Hepatocyte (in vitro differentiated cells): ENCODE measurements around the gene MASP2. TPM values are rescaled to one million over a fixed set of nuclear protein-coding genes. Genes with fewer than 3 reads are reported as not detected.

Source experiments
- DNase-seq: peaks from one replicate; pipeline ENCODE4 v3.0.0-alpha.2; 2016; ENCODE audit warnings: low spot score
- H2AFZ ChIP-seq: fragments of 200-600 bp; sonication (generic); 2 replicates; pipeline ENCODE4 v1.6.0; 2016; ENCODE audit warnings: antibody characterized with exemption, mild to moderate bottlenecking
- H3K27ac ChIP-seq: fragments of 200-600 bp; sonication (generic); 2 replicates; pipeline ENCODE4 v1.5.1; 2016; ENCODE audit warnings: mild to moderate bottlenecking
- H3K27me3 ChIP-seq: fragments of 200-600 bp; sonication (generic); 2 replicates; pipeline ENCODE4 v1.6.1; 2016
- H3K36me3 ChIP-seq: fragments of 200-600 bp; sonication (generic); replicated peaks from 2 replicates; pipeline ENCODE4 v1.5.1; 2016; ENCODE audit warnings: low read depth; ENCODE audit not compliant: insufficient read depth
- H3K4me1 ChIP-seq: fragments of 200-600 bp; sonication (generic); 2 replicates; pipeline ENCODE4 v1.5.1; 2016; ENCODE audit warnings: mild to moderate bottlenecking, moderate library complexity; ENCODE audit not compliant: insufficient read depth
- H3K4me2 ChIP-seq: fragments of 200-600 bp; sonication (generic); 2 replicates; pipeline ENCODE4 v1.6.0; 2016
- H3K4me3 ChIP-seq: fragments of 200-600 bp; sonication (generic); 2 replicates; pipeline ENCODE4 v1.5.1; 2016; ENCODE audit warnings: mild to moderate bottlenecking
- H3K79me2 ChIP-seq: fragments of 200-600 bp; sonication (generic); 2 replicates; pipeline ENCODE4 v1.6.0; 2017; ENCODE audit warnings: mild to moderate bottlenecking
- H3K9me2 ChIP-seq: fragments of 200-600 bp; sonication (generic); replicated peaks from 2 replicates; pipeline ENCODE4 v1.6.0; 2017; ENCODE audit warnings: mild to moderate bottlenecking; ENCODE audit not compliant: insufficient read depth
- H3K9me3 ChIP-seq: fragments of 200-600 bp; sonication (generic); 2 replicates; pipeline ENCODE4 v1.5.1; 2016; ENCODE audit warnings: low read depth, mild to moderate bottlenecking
- H4K20me1 ChIP-seq: fragments of 200-600 bp; sonication (generic); 2 replicates; pipeline ENCODE4 v1.6.0; 2016; ENCODE audit warnings: mild to moderate bottlenecking; ENCODE audit not compliant: insufficient read depth, poor library complexity, severe bottlenecking
- EZH2 ChIP-seq: fragments of 200-600 bp; sonication (generic); IDR thresholded peaks from 2 replicates; pipeline ENCODE4 v1.6.1; 2016; ENCODE audit warnings: antibody characterized with exemption, mild to moderate bottlenecking, borderline replicate concordance
- EZH2phosphoT487 ChIP-seq: fragments of 200-600 bp; sonication (generic); IDR thresholded peaks from one replicate; pipeline ENCODE4 v1.6.1; 2018; ENCODE audit warnings: antibody characterized with exemption, mild to moderate bottlenecking, low read depth, moderate library complexity; ENCODE audit not compliant: unreplicated experiment, severe bottlenecking
- WGBS: methylation state at CpG from one replicate; pipeline ENCODE4 v1.1.6; 2016; ENCODE audit warnings: low lambda C conversion rate; ENCODE audit errors: missing lambda C conversion rate; 5-methylcytosine and 5-hydroxymethylcytosine counted together
- polyA plus RNA-seq: library from polyadenylated mRNA; unstranded; fragments of >200 nt; fragmentation: Nextera tagmentation; extraction: Ambion mirVana; gene quantifications from 2 replicates; pipeline ENCODE4 v1.2.1, GENCODE V29; 2016
- total RNA-seq: library from RNA; depleted of rRNA; stranded (reverse); fragments of >200 nt; gene quantifications from 2 replicates; pipeline ENCODE4 v1.2.3, GENCODE V29; 2014
- TF ChIP-seq, protein P1 (sequence below): fragments of 200-600 bp; sonication (generic); IDR thresholded peaks from 2 replicates; pipeline ENCODE4 v1.5.1; 2016; ENCODE audit warnings: antibody characterized with exemption, mild to moderate bottlenecking; ENCODE audit not compliant: poor library complexity

Gene MASP2
- total and polyA plus RNA-seq, 2 experiments from 2014 or later, result 3.3 to 16.6 TPM

DNA sequence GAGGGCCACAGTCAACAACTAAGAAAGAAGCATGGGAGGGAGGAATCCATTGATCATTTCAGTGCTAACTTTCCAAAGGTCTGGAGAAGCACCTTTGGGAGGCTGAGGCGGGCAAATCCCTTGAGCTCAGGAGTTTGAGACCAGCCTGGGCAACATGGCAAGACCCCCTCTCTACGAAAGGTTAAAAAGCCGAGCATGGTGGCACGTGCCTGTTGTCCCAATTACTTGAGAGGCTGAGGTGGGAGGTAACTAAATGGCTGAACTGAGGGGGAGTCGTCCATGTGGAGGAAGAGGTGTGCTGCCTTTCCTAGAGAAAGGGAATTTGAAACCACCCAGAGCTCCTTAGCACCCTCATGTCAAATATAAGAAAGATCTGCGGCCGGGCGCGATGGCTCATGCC, 16.2 kb downstream of the MASP2 start:
- no peak overlapping the region for H3K4me2 ChIP-seq
- H3K9me3 ChIP-seq, result no peaks in the 10 kb centered on the region
- DNase-seq, result no peak
- no peak overlapping the region for H3K4me3 ChIP-seq
- no peaks in the 10 kb centered on the region for H3K27me3 ChIP-seq
- no peak for TF ChIP-seq EZH2phosphoT487
- no peak for TF ChIP-seq EZH2
- TF ChIP-seq, protein P1, sequence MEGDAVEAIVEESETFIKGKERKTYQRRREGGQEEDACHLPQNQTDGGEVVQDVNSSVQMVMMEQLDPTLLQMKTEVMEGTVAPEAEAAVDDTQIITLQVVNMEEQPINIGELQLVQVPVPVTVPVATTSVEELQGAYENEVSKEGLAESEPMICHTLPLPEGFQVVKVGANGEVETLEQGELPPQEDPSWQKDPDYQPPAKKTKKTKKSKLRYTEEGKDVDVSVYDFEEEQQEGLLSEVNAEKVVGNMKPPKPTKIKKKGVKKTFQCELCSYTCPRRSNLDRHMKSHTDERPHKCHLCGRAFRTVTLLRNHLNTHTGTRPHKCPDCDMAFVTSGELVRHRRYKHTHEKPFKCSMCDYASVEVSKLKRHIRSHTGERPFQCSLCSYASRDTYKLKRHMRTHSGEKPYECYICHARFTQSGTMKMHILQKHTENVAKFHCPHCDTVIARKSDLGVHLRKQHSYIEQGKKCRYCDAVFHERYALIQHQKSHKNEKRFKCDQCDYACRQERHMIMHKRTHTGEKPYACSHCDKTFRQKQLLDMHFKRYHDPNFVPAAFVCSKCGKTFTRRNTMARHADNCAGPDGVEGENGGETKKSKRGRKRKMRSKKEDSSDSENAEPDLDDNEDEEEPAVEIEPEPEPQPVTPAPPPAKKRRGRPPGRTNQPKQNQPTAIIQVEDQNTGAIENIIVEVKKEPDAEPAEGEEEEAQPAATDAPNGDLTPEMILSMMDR, result no peak
- no peaks in the 10 kb centered on the region for H3K79me2 ChIP-seq
- H3K4me1 ChIP-seq, result no peaks in the 10 kb centered on the region
- H3K9me2 ChIP-seq, result no peaks in the 10 kb centered on the region
- no peak overlapping the region for H2AFZ ChIP-seq
- WGBS, result 91% methylated on average over 9 of the region's 9 CpGs
- no peak overlapping the region for H3K27ac ChIP-seq
- H3K36me3 ChIP-seq, result no peaks in the 10 kb centered on the region
- peaks cover 3% of the 10 kb centered on the region for H4K20me1 ChIP-seq

- no peaks in the 10 kb centered on the region for H3K27me3 ChIP-seq
- H3K4me1 ChIP-seq, result no peaks in the 10 kb centered on the region
- peaks cover 5% of the 10 kb centered on the region for H3K79me2 ChIP-seq
- H2AFZ ChIP-seq, result no peak overlapping the region
- no peaks in the 10 kb centered on the region for H3K9me2 ChIP-seq
- H3K27ac ChIP-seq, result no peak overlapping the region
- no peaks in the 10 kb centered on the region for H3K9me3 ChIP-seq
- WGBS, result 98% methylated on average over 3 of the region's 3 CpGs
- no peak for TF ChIP-seq EZH2phosphoT487
- TF ChIP-seq, protein P1, result no peak
- no peak for TF ChIP-seq EZH2
- no peak overlapping the region for H3K4me2 ChIP-seq
- H4K20me1 ChIP-seq, result peaks cover 13% of the 10 kb centered on the region
- peaks cover 4% of the 10 kb centered on the region for H3K36me3 ChIP-seq
- no peak overlapping the region for H3K4me3 ChIP-seq
- DNase-seq, result no peak
Observed at GRCh38 chr1:11028018-11028417, 19.0 kb downstream of the MASP2 start.

GRCh38 chr1:11027316-11027715, 19.7 kb downstream of the MASP2 start:
- H3K36me3 ChIP-seq, result peaks cover 4% of the 10 kb centered on the region
- H3K27me3 ChIP-seq, result no peaks in the 10 kb centered on the region
- no peak overlapping the region for H3K4me2 ChIP-seq
- WGBS, result 78% methylated on average over 6 of the region's 6 CpGs
- H2AFZ ChIP-seq, result no peak overlapping the region
- no peaks in the 10 kb centered on the region for H3K4me1 ChIP-seq
- TF ChIP-seq, protein P1, result no peak
- TF ChIP-seq EZH2 (no peak), EZH2phosphoT487 (no peak)
- no peak for DNase-seq
- H3K9me3 ChIP-seq, result no peaks in the 10 kb centered on the region
- no peaks in the 10 kb centered on the region for H3K9me2 ChIP-seq
- H3K4me3 ChIP-seq, result no peak overlapping the region
- H3K79me2 ChIP-seq, result peaks cover 5% of the 10 kb centered on the region
- H4K20me1 ChIP-seq, result peaks cover 15% of the 10 kb centered on the region
- no peak overlapping the region for H3K27ac ChIP-seq

DNA sequence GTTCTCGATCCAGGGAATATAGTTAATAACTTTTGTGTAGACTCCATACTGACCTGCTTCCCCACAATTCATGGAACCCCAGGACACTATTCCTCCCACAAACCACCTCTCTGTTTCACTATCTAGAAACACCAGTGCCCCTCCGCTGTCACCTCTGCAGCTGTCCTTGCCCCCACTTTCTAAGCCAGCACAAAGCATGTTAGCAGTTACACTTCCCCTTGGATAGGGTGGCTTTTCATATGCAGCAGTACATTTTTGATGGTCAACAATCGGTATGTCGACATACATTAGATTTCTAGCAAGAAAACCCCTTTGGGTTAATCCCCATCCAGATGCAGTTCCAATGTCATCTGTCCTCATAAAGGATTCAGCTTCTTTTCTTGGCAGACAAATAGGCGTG, 20.1 kb downstream of the MASP2 start:
- Histone ChIP-seq H3K4me1 (no peaks in the 10 kb centered on the region), H3K36me3 (peaks cover 4% of the 10 kb centered on the region), H3K4me3 (no peak overlapping the region), H3K79me2 (peaks cover 5% of the 10 kb centered on the region), H3K27ac (no peak overlapping the region), H2AFZ (no peak overlapping the region), H3K9me2 (no peaks in the 10 kb centered on the region), H3K4me2 (no peak overlapping the region), H4K20me1 (peaks cover 20% of the 10 kb centered on the region), H3K27me3 (no peaks in the 10 kb centered on the region), H3K9me3 (no peaks in the 10 kb centered on the region)
- WGBS, result 98% methylated on average over 5 of the region's 5 CpGs
- no peak for DNase-seq
- TF ChIP-seq EZH2 (no peak), EZH2phosphoT487 (no peak)
- TF ChIP-seq, protein P1, result no peak
